OCI-LY3 (cell line): ENCODE results near the gene DYNC1H1.

Experiments used
- CTCF ChIP-seq: fragments of 200-600, 300-600 bp; sonication (generic); IDR thresholded peaks from 2 replicates; pipeline ENCODE4 v1.5.1; 2014; ENCODE audit warnings: antibody characterized with exemption, low read length, low read depth
- EZH2phosphoT487 ChIP-seq: fragments of 200-600 bp; shearing (Covaris generic); IDR thresholded peaks from 2 replicates; pipeline ENCODE4 v1.6.1; 2018; ENCODE audit warnings: antibody characterized with exemption, mixed run types, low read depth

- TF ChIP-seq CTCF = no peak
- no peak for TF ChIP-seq EZH2phosphoT487
Observed at GRCh38 chr14:102015771-102016170, 51.4 kb downstream of the DYNC1H1 start.
